ENCODE results near the gene MBNL1.

Gene MBNL1

GRCh38 chr3:152271501-152272236 is 2.9 kb downstream of the MBNL1 start:
- in situ Hi-C loops (cut with MboI; ENCODE audit: low sequenced_read_pairs), result no loop called here

GRCh38 chr3:152272771-152273242 is 4.1 kb downstream of the MBNL1 start:
- in situ Hi-C loops (cut with MboI; ENCODE audit: low sequenced_read_pairs), result no loop called here

DNA sequence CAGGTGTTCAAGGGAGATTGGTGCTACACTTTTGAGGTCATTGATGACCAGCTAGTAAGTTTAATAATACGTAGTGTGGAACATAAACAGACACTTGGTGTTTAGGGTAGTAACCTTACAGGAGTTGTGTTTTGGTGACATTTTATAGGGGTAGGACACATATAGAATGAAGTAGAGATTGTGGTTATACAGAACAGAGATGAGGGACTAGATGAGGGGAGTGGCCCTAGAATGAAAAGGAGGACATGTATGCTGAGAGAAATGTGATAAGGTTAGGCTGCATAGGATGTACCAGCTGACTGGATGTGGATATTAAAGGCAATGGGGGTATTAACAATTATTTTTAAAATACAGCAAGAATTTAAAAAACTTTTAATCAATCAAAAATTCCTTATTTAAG is 8.0 kb downstream of the MBNL1 start:
- in situ Hi-C loops (cut with MboI; ENCODE audit: low sequenced_read_pairs), result no loop called here

GRCh38 chr3:152277198-152277597 is 8.5 kb downstream of the MBNL1 start:
- in situ Hi-C loops (cut with MboI; ENCODE audit: low sequenced_read_pairs), result no loop called here

DNA sequence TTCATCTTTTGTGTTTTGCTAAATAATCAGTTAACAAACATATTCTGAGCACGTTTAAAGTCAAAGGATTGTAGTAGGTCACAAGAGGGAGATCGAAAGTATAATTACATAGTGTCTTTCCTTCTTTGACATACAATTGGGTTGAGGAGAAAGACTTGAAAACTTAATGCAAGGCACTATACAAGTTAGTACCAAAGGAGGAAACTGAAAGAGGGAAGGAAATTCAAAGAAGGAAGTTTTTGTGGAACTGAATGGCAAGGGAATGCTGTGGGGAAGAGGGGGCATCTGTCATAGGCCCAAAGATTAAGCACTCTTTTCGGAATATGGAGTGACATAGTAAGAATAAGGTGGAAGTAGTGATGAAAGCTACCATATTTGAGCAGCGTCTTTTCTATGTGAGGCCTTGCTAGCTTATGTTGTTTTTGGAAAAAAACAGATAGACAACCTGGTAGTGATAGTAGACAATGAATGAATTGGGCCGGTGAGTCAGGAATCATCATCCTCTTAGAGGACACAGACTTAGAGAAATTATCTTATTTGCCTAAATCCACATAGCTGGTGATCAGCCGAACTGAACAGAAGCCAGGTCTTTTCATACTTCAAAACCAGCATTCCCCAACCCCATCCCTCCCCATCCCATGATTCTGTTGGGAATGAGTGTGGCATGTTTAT is 10.2 kb downstream of the MBNL1 start:
- in situ Hi-C loops (cut with MboI; ENCODE audit: low sequenced_read_pairs), result no loop called here

- in situ Hi-C loops (cut with MboI; ENCODE audit: low sequenced_read_pairs), result no loop called here
Measured at GRCh38 chr3:152279479-152279878, 10.8 kb downstream of the MBNL1 start.

- in situ Hi-C loops (cut with MboI; ENCODE audit: low sequenced_read_pairs), result no loop called here
Measured at GRCh38 chr3:152280539-152280938, 11.8 kb downstream of the MBNL1 start.

- in situ Hi-C loops (cut with MboI; ENCODE audit: low sequenced_read_pairs), result no loop called here
Measured at GRCh38 chr3:152281133-152281713, 12.5 kb downstream of the MBNL1 start.

DNA sequence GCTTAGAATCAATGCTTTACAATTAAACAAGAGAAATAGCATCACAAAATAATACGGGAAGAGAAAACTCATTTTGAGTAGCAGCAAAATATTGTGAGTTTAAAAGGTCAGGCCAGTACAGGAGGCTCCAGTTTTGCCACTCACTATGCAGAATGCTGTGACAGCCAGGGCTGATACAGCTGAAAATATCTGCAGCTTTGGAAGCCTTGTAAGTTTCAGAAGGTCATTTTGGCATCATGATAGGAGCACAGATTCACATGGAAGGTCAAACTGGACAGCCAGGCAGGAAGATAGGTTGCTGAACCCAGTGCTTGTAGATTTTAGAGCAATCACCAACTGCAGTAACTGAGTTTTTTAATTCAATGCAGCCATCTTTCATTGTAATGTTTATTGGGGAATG is 14.1 kb downstream of the MBNL1 start:
- in situ Hi-C loops (cut with MboI; ENCODE audit: low sequenced_read_pairs), result no loop called here

GRCh38 chr3:152283492-152284381 is 15.0 kb downstream of the MBNL1 start:
- in situ Hi-C loops (cut with MboI; ENCODE audit: low sequenced_read_pairs), result no loop called here

DNA sequence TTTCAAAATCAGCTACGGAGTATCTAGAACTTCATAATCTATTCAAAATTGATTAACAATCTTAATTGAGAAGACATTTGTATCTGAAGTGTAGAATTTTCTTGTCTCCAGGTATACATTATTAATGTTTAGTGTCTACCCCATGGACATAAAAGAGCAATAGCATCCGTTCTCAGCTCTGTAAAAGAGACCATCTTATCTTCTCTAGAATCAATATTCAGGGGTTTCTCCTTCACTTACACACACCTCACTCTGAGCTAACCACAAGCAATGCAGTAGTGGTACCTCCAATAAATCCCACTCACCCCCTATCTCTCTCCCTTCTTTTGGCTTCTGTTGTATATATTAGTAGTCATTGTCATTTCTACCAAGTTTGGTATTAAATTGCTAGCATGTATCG is 16.2 kb downstream of the MBNL1 start:
- in situ Hi-C loops (cut with MboI; ENCODE audit: low sequenced_read_pairs), result no loop called here

DNA sequence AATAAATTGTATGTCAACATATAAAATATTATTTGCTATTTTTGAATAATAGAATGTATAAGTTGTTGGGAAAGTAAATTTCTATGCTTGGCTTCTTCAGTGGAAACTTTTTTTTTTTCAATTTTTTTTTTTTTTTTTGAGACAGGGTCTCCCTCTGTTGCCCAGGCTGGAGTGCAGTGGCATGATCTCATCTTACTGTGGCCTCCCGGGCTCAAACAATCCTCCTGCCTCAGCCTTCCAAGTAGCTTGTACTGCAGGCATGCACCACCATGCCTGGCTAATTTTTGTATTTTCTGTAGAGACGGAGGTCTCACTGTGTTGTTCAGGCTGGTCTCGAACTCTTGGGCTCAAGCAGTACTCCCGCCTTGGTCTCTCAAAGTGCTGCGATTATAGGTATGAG is 16.8 kb downstream of the MBNL1 start:
- in situ Hi-C loops (cut with MboI; ENCODE audit: low sequenced_read_pairs), result no loop called here

DNA sequence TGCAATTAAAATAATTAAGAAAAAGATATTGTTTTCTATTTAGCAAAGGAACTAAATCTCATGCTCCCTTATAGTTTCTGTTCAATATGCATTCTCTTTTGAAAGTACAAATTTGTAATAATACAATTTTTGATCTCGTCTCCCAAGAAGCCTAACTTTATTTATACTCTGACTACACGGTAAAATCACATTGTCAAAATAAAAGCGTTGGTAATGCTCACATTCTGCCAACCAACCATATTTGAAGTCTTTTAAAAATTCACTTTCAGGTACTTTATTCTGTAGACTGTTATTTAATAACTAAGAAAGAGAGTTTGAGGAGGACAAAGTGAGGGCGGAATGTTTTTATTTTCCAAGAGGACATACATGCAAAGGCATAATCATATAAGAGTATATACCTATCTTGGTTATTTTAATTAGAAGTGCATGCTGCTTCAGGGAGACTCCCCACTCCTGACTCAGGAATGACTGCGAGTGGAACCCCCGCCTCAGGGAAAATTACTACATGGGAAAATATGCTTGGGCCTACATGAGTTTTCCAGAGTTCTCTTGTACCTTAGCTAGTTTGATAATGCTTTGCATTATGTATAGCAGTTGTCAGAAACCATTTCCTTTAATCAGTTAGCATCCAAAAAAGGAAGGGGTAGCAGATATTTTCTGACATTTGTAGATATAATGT is 19.3 kb downstream of the MBNL1 start:
- in situ Hi-C loops (cut with MboI; ENCODE audit: low sequenced_read_pairs), result no loop called here

GRCh38 chr3:152288681-152289080 is 20.0 kb downstream of the MBNL1 start:
- in situ Hi-C loops (cut with MboI; ENCODE audit: low sequenced_read_pairs), result no loop called here

GRCh38 chr3:152289708-152290107 is 21.0 kb downstream of the MBNL1 start:
- in situ Hi-C loops (cut with MboI; ENCODE audit: low sequenced_read_pairs), result no loop called here

DNA sequence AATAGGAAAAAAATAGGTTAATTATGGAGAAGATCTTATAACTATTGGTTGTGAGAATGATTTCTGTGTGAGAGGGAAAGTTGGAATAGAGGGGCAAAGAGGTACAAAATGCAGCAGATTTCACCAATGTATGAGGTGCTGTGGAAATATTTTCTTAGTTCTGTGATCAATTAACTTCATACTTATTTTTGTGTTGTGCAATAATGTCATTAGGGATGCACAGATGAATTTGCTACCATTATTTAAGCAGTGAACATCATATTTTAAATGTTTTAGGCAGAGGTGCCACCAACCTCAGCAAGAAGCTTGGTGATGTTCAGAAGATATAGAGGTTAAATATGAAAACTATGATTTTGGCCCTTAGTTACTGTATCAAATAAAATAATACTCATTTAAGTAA is 21.6 kb downstream of the MBNL1 start:
- in situ Hi-C loops (cut with MboI; ENCODE audit: low sequenced_read_pairs), result no loop called here

DNA sequence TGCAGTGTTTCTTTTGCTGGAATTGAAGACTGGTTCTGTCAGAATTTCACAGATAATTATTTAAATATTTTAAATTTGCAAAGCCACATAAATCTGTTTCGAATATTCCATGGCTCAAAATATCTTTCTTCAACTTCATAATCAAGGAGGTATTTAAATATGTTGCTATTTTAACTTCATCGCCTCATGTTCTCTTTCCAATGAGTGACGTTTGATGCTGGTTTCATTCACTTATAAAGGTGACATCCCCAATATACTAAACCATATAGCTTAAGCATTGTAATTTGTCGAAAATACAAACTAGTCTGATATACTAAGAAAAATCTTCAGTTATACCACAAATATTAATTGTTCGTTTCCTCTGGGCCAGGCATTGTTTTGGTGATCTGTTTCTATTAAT is 22.5 kb downstream of the MBNL1 start:
- in situ Hi-C loops (cut with MboI; ENCODE audit: low sequenced_read_pairs), result no loop called here

GRCh38 chr3:152291649-152292066 is 22.9 kb downstream of the MBNL1 start:
- in situ Hi-C loops (cut with MboI; ENCODE audit: low sequenced_read_pairs), result no loop called here

DNA sequence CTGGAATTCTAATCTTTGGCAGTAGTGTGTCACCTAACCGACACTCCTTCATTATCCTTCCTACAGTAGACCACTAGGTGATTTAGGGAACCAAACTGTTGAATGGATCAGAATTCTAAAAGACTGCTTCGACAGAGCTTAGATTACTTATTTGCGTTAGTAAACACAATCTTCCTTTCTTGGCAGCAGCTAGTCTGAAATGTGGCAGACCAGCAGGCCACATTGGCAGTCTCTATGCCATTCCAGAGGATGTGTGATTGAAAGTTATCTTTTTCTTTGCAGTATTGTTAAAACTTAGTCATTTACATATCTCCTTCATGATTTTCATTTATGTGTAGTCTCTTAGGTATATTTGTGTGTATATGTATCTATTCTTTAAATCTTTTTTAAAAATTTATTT is 23.6 kb downstream of the MBNL1 start:
- in situ Hi-C loops (cut with MboI; ENCODE audit: low sequenced_read_pairs), result no loop called here

- in situ Hi-C loops (cut with MboI; ENCODE audit: low sequenced_read_pairs), result no loop called here
Measured at GRCh38 chr3:152293347-152294006, 24.7 kb downstream of the MBNL1 start.

Measured in HL-60/S4 (cell line).